IMR-90 (cell line): ENCODE results near the gene GABRB2. TPM values are rescaled to one million over a fixed set of nuclear protein-coding genes. Genes with fewer than 3 reads are reported as not detected.

ENCODE experiments used
- ATAC-seq: fragments of 200-7000 bp; cut with Tn5 transposase; 2 replicates; pipeline ENCODE4 v1.9.1; 2020; ENCODE audit warnings: low read depth, mild to moderate bottlenecking, moderate library complexity
- BruUV-seq: library from RNA; stranded (reverse); fragments of 400-500 nt; replicated peaks from 2 replicates; lab custom pipeline; 2021; lab: Mats Ljungman, UMichigan
- CTCF ChIA-PET: fragments of 300-600 bp; formaldehyde crosslinking; extraction: SDS; loops from one replicate; lab custom pipeline; 2021; ENCODE audit warnings: antibody characterized with exemption; lab: Yijun Ruan, JAX
- POLR2A ChIA-PET: fragments of 300-600 bp; sonication (Branson Sonifier 250); formaldehyde crosslinking; loops from one replicate; lab custom pipeline; 2022; ENCODE audit warnings: antibody characterized with exemption; ENCODE audit not compliant: unreplicated experiment; lab: Charles Lee
- DNase-seq: peaks from one replicate; pipeline ENCODE4 v3.0.0; 2013
- H2AFZ ChIP-seq: replicated peaks from 2 replicates; pipeline ENCODE3; 2013; ENCODE audit warnings: low read length, mild to moderate bottlenecking; ENCODE audit not compliant: poor library complexity
- H2AK5ac ChIP-seq: 2 replicates; pipeline ENCODE4 v1.6.1; 2013; ENCODE audit warnings: low read depth, low read length, inconsistent platforms
- H2AK9ac ChIP-seq: replicated peaks from 2 replicates; pipeline ENCODE3; 2013; ENCODE audit warnings: mild to moderate bottlenecking, low read depth, low read length, moderate library complexity; ENCODE audit not compliant: poor library complexity
- H2BK120ac ChIP-seq: 2 replicates; pipeline ENCODE4 v1.6.1; 2013; ENCODE audit warnings: low read depth, low read length, inconsistent platforms
- H2BK15ac ChIP-seq: 3 replicates; pipeline ENCODE4 v1.6.1; 2013; ENCODE audit warnings: low read depth, low read length, inconsistent platforms
- H2BK20ac ChIP-seq: 2 replicates; pipeline ENCODE4 v1.6.1; 2013; ENCODE audit warnings: low read depth, mild to moderate bottlenecking, inconsistent platforms, low read length, moderate library complexity
- H2BK5ac ChIP-seq: 2 replicates; pipeline ENCODE4 v1.6.1; 2013; ENCODE audit warnings: mild to moderate bottlenecking, low read depth, low read length, inconsistent platforms; ENCODE audit not compliant: poor library complexity, severe bottlenecking
- H3K14ac ChIP-seq: replicated peaks from 2 replicates; pipeline ENCODE4 v1.6.1; 2013; ENCODE audit warnings: low read depth, low read length, inconsistent platforms
- H3K18ac ChIP-seq: 2 replicates; pipeline ENCODE4 v1.6.1; 2013; ENCODE audit warnings: low read depth, low read length, control low read depth
- H3K23ac ChIP-seq: 2 replicates; pipeline ENCODE4 v1.6.1; 2013; ENCODE audit warnings: low read depth, low read length, inconsistent platforms
- H3K27ac ChIP-seq: 2 replicates; pipeline ENCODE4 v1.5.1; 2013; ENCODE audit warnings: mild to moderate bottlenecking, control low read depth, low read length; ENCODE audit not compliant: insufficient read depth
- H3K27me3 ChIP-seq: 2 replicates; pipeline ENCODE4 v1.6.1; 2013; ENCODE audit warnings: low read length; ENCODE audit not compliant: control insufficient read depth, insufficient read depth
- H3K36me3 ChIP-seq: 2 replicates; pipeline ENCODE4 v1.6.1; 2013; ENCODE audit warnings: low read length, mixed read lengths; ENCODE audit not compliant: control insufficient read depth, insufficient read depth
- H3K4ac ChIP-seq: 2 replicates; pipeline ENCODE4 v1.6.1; 2013; ENCODE audit warnings: low read depth, low read length, inconsistent platforms
- H3K4me1 ChIP-seq: 2 replicates; pipeline ENCODE4 v1.6.1; 2013; ENCODE audit warnings: low read length, mixed read lengths; ENCODE audit not compliant: control insufficient read depth, insufficient read depth
- H3K4me2 ChIP-seq: 2 replicates; pipeline ENCODE4 v1.6.1; 2013; ENCODE audit warnings: low read depth, mild to moderate bottlenecking, control low read depth, low read length, moderate library complexity
- H3K4me3 ChIP-seq: 2 replicates; pipeline ENCODE4 v1.5.1; 2013; ENCODE audit warnings: low read depth, mild to moderate bottlenecking, control low read depth, low read length, moderate library complexity; ENCODE audit not compliant: insufficient read depth
- H3K56ac ChIP-seq: 2 replicates; pipeline ENCODE4 v1.6.1; 2013; ENCODE audit warnings: low read length, inconsistent platforms; ENCODE audit not compliant: insufficient read depth; ENCODE audit errors: extremely low read depth
- H3K79me1 ChIP-seq, 2 experiments: 2 replicates each; pipeline ENCODE4 v1.6.1; 2013; ENCODE audit warnings: low read length in 2 of 2, inconsistent platforms in 1 of 2, low read depth in 1 of 2
- H3K9ac ChIP-seq: 2 replicates; pipeline ENCODE4 v1.6.1; 2013; ENCODE audit warnings: low read depth, low read length, control low read depth
- H3K9me1 ChIP-seq: 2 replicates; pipeline ENCODE4 v1.6.1; 2013; ENCODE audit warnings: low read length, inconsistent platforms; ENCODE audit not compliant: insufficient read depth
- H3K9me3 ChIP-seq: 2 replicates; pipeline ENCODE4 v1.6.1; 2013; ENCODE audit warnings: low read length; ENCODE audit not compliant: control insufficient read depth, insufficient read depth
- H4K20me1 ChIP-seq: 2 replicates; pipeline ENCODE4 v1.6.1; 2013; ENCODE audit warnings: low read length, inconsistent platforms; ENCODE audit not compliant: insufficient read depth
- H4K5ac ChIP-seq: 2 replicates; pipeline ENCODE4 v1.6.1; 2013; ENCODE audit warnings: mild to moderate bottlenecking, low read depth, low read length, control low read depth
- H4K8ac ChIP-seq, 2 experiments: 2 replicates each; pipeline ENCODE4 v1.6.1; 2013; ENCODE audit warnings: low read depth in 2 of 2, low read length in 2 of 2, control low read depth in 1 of 2, inconsistent platforms in 1 of 2
- H4K91ac ChIP-seq: 2 replicates; pipeline ENCODE4 v1.6.1; 2013; ENCODE audit warnings: low read depth, low read length, inconsistent platforms; ENCODE audit not compliant: insufficient read depth
- BHLHE40 ChIP-seq: fragments of 150-350 bp; IDR thresholded peaks from 2 replicates; pipeline ENCODE4 v1.6.1; 2016; ENCODE audit warnings: mild to moderate bottlenecking, low read depth, low read length
- CEBPB ChIP-seq: IDR thresholded peaks from 2 replicates; pipeline ENCODE4 v1.6.1; 2012; ENCODE audit warnings: low read depth, low read length, improper control_type of control experiment
- ELK1 ChIP-seq: fragments of 150-350 bp; IDR thresholded peaks from 2 replicates; pipeline ENCODE4 v1.6.1; 2016; ENCODE audit warnings: low read depth, mild to moderate bottlenecking, low read length, moderate library complexity, borderline replicate concordance
- MAFK ChIP-seq: IDR thresholded peaks from 2 replicates; pipeline ENCODE4 v1.6.1; 2012; ENCODE audit warnings: low read depth, low read length, improper control_type of control experiment
- MAZ ChIP-seq: IDR thresholded peaks from 2 replicates; pipeline ENCODE4 v1.6.1; 2012; ENCODE audit warnings: low read depth, mild to moderate bottlenecking, low read length, improper control_type of control experiment, moderate library complexity, borderline replicate concordance
- NFE2L2 ChIP-seq: fragments of 150-350 bp; IDR thresholded peaks from 2 replicates; pipeline ENCODE4 v1.6.1; 2016; ENCODE audit warnings: low read depth, mild to moderate bottlenecking, low read length
- POLR2A ChIP-seq: IDR thresholded peaks from 2 replicates; pipeline ENCODE4 v1.6.1; 2012; ENCODE audit warnings: mild to moderate bottlenecking, low read depth, low read length
- RCOR1 ChIP-seq: IDR thresholded peaks from 2 replicates; pipeline ENCODE4 v1.6.1; 2012; ENCODE audit warnings: mild to moderate bottlenecking, low read length, improper control_type of control experiment; ENCODE audit not compliant: insufficient replicate concordance
- SMC3 ChIP-seq: fragments of 150-350 bp; IDR thresholded peaks from 2 replicates; pipeline ENCODE4 v1.6.1; 2016; ENCODE audit warnings: low read depth, mild to moderate bottlenecking, antibody characterized with exemption, low read length, moderate library complexity
- WGBS, 2 experiments: methylation state at CpG; one replicate each; pipeline versions ENCODE4 v1.1.5 to v1.1.7; 2013; ENCODE audit warnings: missing lambda C conversion rate in 2 of 2; ENCODE audit not compliant: insufficient read length in 1 of 2; ENCODE audit errors: extremely low coverage in 2 of 2; 5-methylcytosine and 5-hydroxymethylcytosine counted together
- dilution Hi-C: fragments of 300-500 bp; cut with HindIII; formaldehyde crosslinking; loops from one replicate; pipeline ENCODE4 v1.14.3; 2018; ENCODE audit warnings: low sequenced_read_pairs; ENCODE audit not compliant: unreplicated experiment
- in situ Hi-C: fragments of 300-500 bp; cut with MboI; formaldehyde crosslinking; loops from 3 replicates; pipeline ENCODE4 v1.14.3; 2019; ENCODE audit warnings: low sequenced_read_pairs, inconsistent platforms, mixed read lengths
- intact Hi-C: fragments of 100-400 bp; cut with micrococcal nuclease; formaldehyde crosslinking; loops from 2 replicates; pipeline ENCODE4 v1.10.0; 2022
- polyA plus RNA-seq, 3 experiments: library from polyadenylated mRNA; depleted of rRNA; stranded (reverse); fragments of >200 nt; gene quantifications; 2 replicates each; pipeline ENCODE4 v1.2.3, GENCODE V29; 2012; ENCODE audit warnings: low replicate concordance in 1 of 3
- total RNA-seq: library from RNA; depleted of rRNA; stranded (reverse); fragments of >200 nt; gene quantifications from 2 replicates; pipeline ENCODE4 v1.2.3, GENCODE V29; 2012

GABRB2 gene
- total and polyA plus RNA-seq, 2 of the 4 experiments (the other 2 are of a cell fraction) = not detected

- no CpG with 5 or more reads among the region's 4 CpGs for WGBS, 2 experiments
- H3K36me3 ChIP-seq = no peaks in the 10 kb centered on the region
- intact Hi-C loops = no loop called here
- BruUV-seq = no TSS peak
- no peak overlapping the region for H2AK9ac ChIP-seq
- no peaks in the 10 kb centered on the region for H3K79me1 ChIP-seq
- H3K14ac ChIP-seq = no peak overlapping the region
- no peak overlapping the region for H3K56ac ChIP-seq
- no peak overlapping the region for H2BK5ac ChIP-seq
- no peak overlapping the region for H4K8ac ChIP-seq
- H2BK15ac ChIP-seq = no peak overlapping the region
- no peak overlapping the region for H3K23ac ChIP-seq
- H2AFZ ChIP-seq = no peak overlapping the region
- H3K27me3 ChIP-seq = no peaks in the 10 kb centered on the region
- H3K4me3 ChIP-seq = no peak overlapping the region
- CTCF ChIA-PET = no interaction called here
- no peaks in the 10 kb centered on the region for H4K20me1 ChIP-seq
- H3K9me1 ChIP-seq = no peaks in the 10 kb centered on the region
- no peak overlapping the region for H3K4ac ChIP-seq
- no peak overlapping the region for H4K91ac ChIP-seq
- no peak for TF ChIP-seq BHLHE40
- no peak for TF ChIP-seq POLR2A
- no peak for TF ChIP-seq CEBPB
- no peak for TF ChIP-seq NFE2L2
- no peak for TF ChIP-seq MAFK
- no peak for TF ChIP-seq MAZ
- no peak for TF ChIP-seq RCOR1
- no peak for TF ChIP-seq SMC3
- no peak for TF ChIP-seq ELK1
- H3K4me2 ChIP-seq = no peak overlapping the region
- no peak overlapping the region for H2BK20ac ChIP-seq
- POLR2A ChIA-PET = no interaction called here
- H3K4me1 ChIP-seq = no peaks in the 10 kb centered on the region
- H3K27ac ChIP-seq = no peak overlapping the region
- ATAC-seq (no peak), DNase-seq (no peak)
- no peak overlapping the region for H2BK120ac ChIP-seq
- in situ Hi-C loops = no loop called here
- H3K9ac ChIP-seq = no peak overlapping the region
- no peak overlapping the region for H3K18ac ChIP-seq
- dilution Hi-C loops = no loop called here
- 0 out of 2 replicates have a peak, but pooled peaks cover 2% of the 10 kb centered on the region for H3K9me3 ChIP-seq
- H4K5ac ChIP-seq = no peak overlapping the region
- no peak overlapping the region for H2AK5ac ChIP-seq
Observed at GRCh38 chr5:161265006-161265405, 281.5 kb downstream of the GABRB2 start.
